Large intestine (tissue), 3 donors: ENCODE results near the gene DDI2. TPM values are rescaled to one million over a fixed set of nuclear protein-coding genes. Genes with fewer than 3 reads are reported as not detected.
"Not testable (repeated sequence)": the region's sequence is repeated elsewhere in the genome, so short reads cannot be mapped to it uniquely, and the experiment has no call there.

ENCODE experiments used
- DNase-seq, 2 donors: peaks; one replicate each; pipeline versions ENCODE4 v3.0.0 to v3.0.0-alpha.2; 2013
- H3K27ac ChIP-seq: one replicate; pipeline ENCODE4 v1.5.1; 2013; ENCODE audit warnings: low read length
- H3K27me3 ChIP-seq: 2 replicates; pipeline ENCODE4 v1.6.1; 2013; ENCODE audit warnings: low read length; ENCODE audit not compliant: control insufficient read depth, insufficient read depth
- H3K36me3 ChIP-seq: 2 replicates; pipeline ENCODE4 v1.6.1; 2013; ENCODE audit warnings: low read length; ENCODE audit not compliant: control insufficient read depth, insufficient read depth
- H3K4me1 ChIP-seq: one replicate; pipeline ENCODE4 v1.6.1; 2013; ENCODE audit warnings: low read length; ENCODE audit not compliant: control insufficient read depth, insufficient read depth
- H3K4me3 ChIP-seq: one replicate; pipeline ENCODE4 v1.5.1; 2013; ENCODE audit warnings: low read length
- H3K9me3 ChIP-seq: one replicate; pipeline ENCODE4 v1.6.1; 2013; ENCODE audit warnings: mild to moderate bottlenecking, low read depth, low read length, moderate library complexity; ENCODE audit not compliant: control insufficient read depth
- WGBS: methylation state at CpG from one replicate; pipeline ENCODE4 v1.1.5; 2013; ENCODE audit warnings: low lambda C conversion rate; ENCODE audit not compliant: insufficient coverage; 5-methylcytosine and 5-hydroxymethylcytosine counted together
- polyA plus RNA-seq: library from polyadenylated mRNA; unstranded; fragments of 120-200 nt; gene quantifications from one replicate; pipeline ENCODE4 v1.2.1, GENCODE V29; 2013

Gene DDI2
- polyA plus RNA-seq, 1 donor: 28.5 TPM

- Histone ChIP-seq H3K9me3 (no peaks in the 10 kb centered on the region), H3K36me3 (peaks cover 87% of the 10 kb centered on the region), H3K4me1 (no peaks in the 10 kb centered on the region), H3K27me3 (no peaks in the 10 kb centered on the region), H3K27ac (no peak overlapping the region), H3K4me3 (no peak overlapping the region)
- no peak for DNase-seq
- no CpG with 5 or more reads among the region's 4 CpGs for WGBS
Observed at GRCh38 chr1:15636436-15636835, 19.2 kb downstream of the DDI2 start.

- Histone ChIP-seq H3K27ac (no peak overlapping the region), H3K36me3 (peaks cover 92% of the 10 kb centered on the region), H3K9me3 (no peaks in the 10 kb centered on the region), H3K27me3 (no peaks in the 10 kb centered on the region), H3K4me3 (no peak overlapping the region), H3K4me1 (no peaks in the 10 kb centered on the region)
- DNase-seq: no peak
- 100% methylated on average over 1 of the region's 4 CpGs for WGBS
Observed at GRCh38 chr1:15637826-15638225, 20.6 kb downstream of the DDI2 start.

- H3K27ac ChIP-seq: no peak overlapping the region
- no peak overlapping the region for H3K4me3 ChIP-seq
- no peaks in the 10 kb centered on the region for H3K4me1 ChIP-seq
- H3K9me3 ChIP-seq: no peaks in the 10 kb centered on the region
- no peak for DNase-seq
- H3K36me3 ChIP-seq: peaks cover 90% of the 10 kb centered on the region
- no peaks in the 10 kb centered on the region for H3K27me3 ChIP-seq
Observed at GRCh38 chr1:15639262-15639661, 22.0 kb downstream of the DDI2 start.

GRCh38 chr1:15639931-15640330, 22.7 kb downstream of the DDI2 start:
- no peak for DNase-seq
- 100% methylated on average over 1 of the region's 4 CpGs for WGBS
- H3K4me1 ChIP-seq: no peaks in the 10 kb centered on the region
- no peak overlapping the region for H3K4me3 ChIP-seq
- H3K36me3 ChIP-seq: peaks cover 85% of the 10 kb centered on the region
- H3K27me3 ChIP-seq: no peaks in the 10 kb centered on the region
- H3K27ac ChIP-seq: no peak overlapping the region
- H3K9me3 ChIP-seq: no peaks in the 10 kb centered on the region

GRCh38 chr1:15640667-15641066, 23.4 kb downstream of the DDI2 start:
- 80% methylated on average over 1 of the region's 3 CpGs for WGBS
- Histone ChIP-seq H3K36me3 (peaks cover 85% of the 10 kb centered on the region), H3K27me3 (no peaks in the 10 kb centered on the region), H3K9me3 (no peaks in the 10 kb centered on the region), H3K27ac (no peak overlapping the region), H3K4me3 (no peak overlapping the region), H3K4me1 (no peaks in the 10 kb centered on the region)
- DNase-seq: no peak

- H3K4me3 ChIP-seq: no peak overlapping the region
Observed at GRCh38 chr1:15649937-15650336, 32.7 kb downstream of the DDI2 start.

GRCh38 chr1:15650433-15650832, 33.2 kb downstream of the DDI2 start:
- H3K4me1 ChIP-seq: no peaks in the 10 kb centered on the region
- H3K27ac ChIP-seq: no peak overlapping the region
- no peak for DNase-seq
- peaks cover 59% of the 10 kb centered on the region for H3K36me3 ChIP-seq
- H3K4me3 ChIP-seq: no peak overlapping the region
- no peaks in the 10 kb centered on the region for H3K27me3 ChIP-seq
- WGBS: no CpG with 5 or more reads among the region's 2 CpGs
- no peaks in the 10 kb centered on the region for H3K9me3 ChIP-seq

More at GRCh38 chr1:15649937-15650336, 32.7 kb downstream of the DDI2 start:
- no peak for DNase-seq
- H3K36me3 ChIP-seq: peaks cover 61% of the 10 kb centered on the region
- 100% methylated on average over 1 of the region's 1 CpG for WGBS
- no peaks in the 10 kb centered on the region for H3K27me3 ChIP-seq
- H3K9me3 ChIP-seq: no peaks in the 10 kb centered on the region
- no peaks in the 10 kb centered on the region for H3K4me1 ChIP-seq
- no peak overlapping the region for H3K27ac ChIP-seq

- WGBS: no CpG with 5 or more reads among the region's 6 CpGs
- H3K36me3 ChIP-seq: peaks cover 67% of the 10 kb centered on the region
Observed at GRCh38 chr1:15652130-15652529, 34.9 kb downstream of the DDI2 start.

GRCh38 chr1:15654091-15654690, 36.9 kb downstream of the DDI2 start:
- peaks cover 66% of the 10 kb centered on the region for H3K36me3 ChIP-seq
- no CpG with 5 or more reads among the region's 6 CpGs for WGBS

More at GRCh38 chr1:15652130-15652529, 34.9 kb downstream of the DDI2 start:
- H3K9me3 ChIP-seq, H3K4me3 ChIP-seq, H3K27ac ChIP-seq, H3K27me3 ChIP-seq, DNase-seq, H3K4me1 ChIP-seq: not testable (repeated sequence)

GRCh38 chr1:15656464-15656863, 39.2 kb downstream of the DDI2 start:
- WGBS: no CpG with 5 or more reads among the region's 3 CpGs
- H3K4me3 ChIP-seq: no peak overlapping the region
- no peaks in the 10 kb centered on the region for H3K4me1 ChIP-seq
- H3K27ac ChIP-seq: no peak overlapping the region
- H3K36me3 ChIP-seq: peaks cover 72% of the 10 kb centered on the region
- no peaks in the 10 kb centered on the region for H3K9me3 ChIP-seq
- no peaks in the 10 kb centered on the region for H3K27me3 ChIP-seq
- no peak for DNase-seq

More at GRCh38 chr1:15654091-15654690, 36.9 kb downstream of the DDI2 start:
- Histone ChIP-seq H3K9me3 (no peaks in the 10 kb centered on the region), H3K27me3 (no peaks in the 10 kb centered on the region), H3K27ac (no peak overlapping the region), H3K4me1 (no peaks in the 10 kb centered on the region), H3K4me3 (no peak overlapping the region)
- no peak for DNase-seq

GRCh38 chr1:15657021-15657420, 39.8 kb downstream of the DDI2 start:
- no CpG with 5 or more reads among the region's 1 CpG for WGBS
- H3K36me3 ChIP-seq: peaks cover 71% of the 10 kb centered on the region
- no peak for DNase-seq
- H3K27me3 ChIP-seq: no peaks in the 10 kb centered on the region
- H3K9me3 ChIP-seq: no peaks in the 10 kb centered on the region
- H3K4me3 ChIP-seq: no peak overlapping the region
- no peak overlapping the region for H3K27ac ChIP-seq
- H3K4me1 ChIP-seq: no peaks in the 10 kb centered on the region
